HL-60 (cell line): Measurements from ENCODE around the gene BATF3.

Experiments
- DNase-seq, 2 experiments: peaks; one replicate each; pipeline ENCODE4 v3.0.0-alpha.2; 2010 to 2020; ENCODE audit warnings: low read depth in 1 of 2, low spot score in 1 of 2
- H3K27ac ChIP-seq: fragments of 250-450 bp; sonication (Bioruptor Pico); replicated peaks from 2 replicates; pipeline ENCODE4 v1.5.1; 2020; ENCODE audit warnings: mild to moderate bottlenecking, moderate library complexity
- H3K27me3 ChIP-seq: fragments of 250-450 bp; sonication (Bioruptor Pico); 2 replicates; pipeline ENCODE4 v1.5.1; 2021; ENCODE audit warnings: mild to moderate bottlenecking, moderate library complexity; ENCODE audit not compliant: insufficient read depth, poor library complexity, severe bottlenecking
- H3K4me3 ChIP-seq: replicated peaks from 2 replicates; pipeline ENCODE4 v1.5.1; 2011; ENCODE audit warnings: mild to moderate bottlenecking, control low read depth, low read length; ENCODE audit not compliant: insufficient read depth
- CTCF ChIP-seq: IDR thresholded peaks from one replicate; pipeline ENCODE4 v1.5.1; 2011; ENCODE audit warnings: low read length, control low read depth, inconsistent platforms; ENCODE audit not compliant: insufficient read depth
- GABPA ChIP-seq: IDR thresholded peaks from 2 replicates; pipeline ENCODE4 v1.6.1; 2012; ENCODE audit warnings: low read depth
- POLR2AphosphoS5 ChIP-seq: IDR thresholded peaks from 2 replicates; pipeline ENCODE4 v1.6.1; 2012; ENCODE audit warnings: low read depth
- REST ChIP-seq: IDR thresholded peaks from 2 replicates; pipeline ENCODE4 v1.6.1; 2012; ENCODE audit warnings: low read depth; ENCODE audit not compliant: insufficient replicate concordance
- SPI1 ChIP-seq: IDR thresholded peaks from 2 replicates; pipeline ENCODE4 v1.6.1; 2012; ENCODE audit warnings: low read depth, mild to moderate bottlenecking, borderline replicate concordance

BATF3 gene

GRCh38 chr1:212675675-212676074 lies 24.0 kb downstream of the BATF3 start:
- Histone ChIP-seq H3K27ac (no peak overlapping the region), H3K27me3 (no peaks in the 10 kb centered on the region), H3K4me3 (no peak overlapping the region)
- no peak for DNase-seq
- TF ChIP-seq CTCF (no peak), SPI1 (no peak), POLR2AphosphoS5 (no peak), GABPA (no peak)

GRCh38 chr1:212674872-212675271 lies 24.8 kb downstream of the BATF3 start:
- DNase-seq = no peak
- no peaks in the 10 kb centered on the region for H3K27me3 ChIP-seq
- H3K4me3 ChIP-seq = no peak overlapping the region
- TF ChIP-seq GABPA (no peak), REST (no peak), SPI1 (no peak), POLR2AphosphoS5 (no peak), CTCF (no peak)
- no peak overlapping the region for H3K27ac ChIP-seq

GRCh38 chr1:212671342-212672031 lies 28.2 kb downstream of the BATF3 start:
- no peak for TF ChIP-seq CTCF
- TF ChIP-seq REST = no peak
- TF ChIP-seq GABPA = no peak
- peak; percentile 93 for TF ChIP-seq SPI1
- TF ChIP-seq POLR2AphosphoS5 = peak; percentile 71; the same call in 1 of the 2 replicates
- H3K4me3 ChIP-seq = peak overlapping the region; percentile 14
- no peaks in the 10 kb centered on the region for H3K27me3 ChIP-seq
- DNase-seq = peak; percentile 65 to 96
- peak overlapping the region; percentile 53 for H3K27ac ChIP-seq

GRCh38 chr1:212670882-212671281 lies 28.8 kb downstream of the BATF3 start:
- Histone ChIP-seq H3K4me3 (no peak overlapping the region), H3K27me3 (no peaks in the 10 kb centered on the region), H3K27ac (peak overlapping the region; percentile 29; the same call in 1 of the 2 replicates)
- DNase-seq = no peak
- TF ChIP-seq POLR2AphosphoS5 = no peak
- no peak for TF ChIP-seq REST
- TF ChIP-seq GABPA = no peak
- TF ChIP-seq SPI1 = no peak
- TF ChIP-seq CTCF = no peak
